ENCODE data around the gene NARS2.

GRCh38 chr11:78541537-78541936, 33.1 kb downstream of the NARS2 start:
- TF ChIP-seq, protein P1, sequence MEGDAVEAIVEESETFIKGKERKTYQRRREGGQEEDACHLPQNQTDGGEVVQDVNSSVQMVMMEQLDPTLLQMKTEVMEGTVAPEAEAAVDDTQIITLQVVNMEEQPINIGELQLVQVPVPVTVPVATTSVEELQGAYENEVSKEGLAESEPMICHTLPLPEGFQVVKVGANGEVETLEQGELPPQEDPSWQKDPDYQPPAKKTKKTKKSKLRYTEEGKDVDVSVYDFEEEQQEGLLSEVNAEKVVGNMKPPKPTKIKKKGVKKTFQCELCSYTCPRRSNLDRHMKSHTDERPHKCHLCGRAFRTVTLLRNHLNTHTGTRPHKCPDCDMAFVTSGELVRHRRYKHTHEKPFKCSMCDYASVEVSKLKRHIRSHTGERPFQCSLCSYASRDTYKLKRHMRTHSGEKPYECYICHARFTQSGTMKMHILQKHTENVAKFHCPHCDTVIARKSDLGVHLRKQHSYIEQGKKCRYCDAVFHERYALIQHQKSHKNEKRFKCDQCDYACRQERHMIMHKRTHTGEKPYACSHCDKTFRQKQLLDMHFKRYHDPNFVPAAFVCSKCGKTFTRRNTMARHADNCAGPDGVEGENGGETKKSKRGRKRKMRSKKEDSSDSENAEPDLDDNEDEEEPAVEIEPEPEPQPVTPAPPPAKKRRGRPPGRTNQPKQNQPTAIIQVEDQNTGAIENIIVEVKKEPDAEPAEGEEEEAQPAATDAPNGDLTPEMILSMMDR (IDR thresholded peaks at IDR 0.05; ENCODE audit: insufficient read depth, low read length, poor library complexity, severe bottlenecking): no peak
- TF ChIP-seq EZH2phosphoT487 (conservative IDR thresholded peaks at IDR 0.05; ENCODE audit: low read length): no peak

Measured in SU-DHL-6 (cell line).